ENCODE data around the gene MYLK.

Gene MYLK

GRCh38 chr3:123872621-123873020 is 11.5 kb downstream of the MYLK start:
- H3K27ac ChIP-seq (replicated peaks), result no peak overlapping the region
- no peak overlapping the region for H3K4me3 ChIP-seq (replicated peaks; ENCODE audit: insufficient read depth, low read length)
- H3K27me3 ChIP-seq (ENCODE audit: insufficient read depth, poor library complexity, severe bottlenecking), result peaks cover 11% of the 10 kb centered on the region
- no peak for DNase-seq (ENCODE audit: low read depth in 1 of 2, low spot score in 1 of 2)
- TF ChIP-seq GABPA (IDR thresholded peaks at IDR 0.05; ENCODE audit: low read depth) (no peak), CTCF (IDR thresholded peaks at IDR 0.05; ENCODE audit: insufficient read depth, low read length) (no peak), SPI1 (IDR thresholded peaks at IDR 0.05; ENCODE audit: borderline replicate concordance, low read depth) (no peak), POLR2AphosphoS5 (IDR thresholded peaks at IDR 0.05; ENCODE audit: low read depth) (no peak)
- TF ChIP-seq, protein P1, sequence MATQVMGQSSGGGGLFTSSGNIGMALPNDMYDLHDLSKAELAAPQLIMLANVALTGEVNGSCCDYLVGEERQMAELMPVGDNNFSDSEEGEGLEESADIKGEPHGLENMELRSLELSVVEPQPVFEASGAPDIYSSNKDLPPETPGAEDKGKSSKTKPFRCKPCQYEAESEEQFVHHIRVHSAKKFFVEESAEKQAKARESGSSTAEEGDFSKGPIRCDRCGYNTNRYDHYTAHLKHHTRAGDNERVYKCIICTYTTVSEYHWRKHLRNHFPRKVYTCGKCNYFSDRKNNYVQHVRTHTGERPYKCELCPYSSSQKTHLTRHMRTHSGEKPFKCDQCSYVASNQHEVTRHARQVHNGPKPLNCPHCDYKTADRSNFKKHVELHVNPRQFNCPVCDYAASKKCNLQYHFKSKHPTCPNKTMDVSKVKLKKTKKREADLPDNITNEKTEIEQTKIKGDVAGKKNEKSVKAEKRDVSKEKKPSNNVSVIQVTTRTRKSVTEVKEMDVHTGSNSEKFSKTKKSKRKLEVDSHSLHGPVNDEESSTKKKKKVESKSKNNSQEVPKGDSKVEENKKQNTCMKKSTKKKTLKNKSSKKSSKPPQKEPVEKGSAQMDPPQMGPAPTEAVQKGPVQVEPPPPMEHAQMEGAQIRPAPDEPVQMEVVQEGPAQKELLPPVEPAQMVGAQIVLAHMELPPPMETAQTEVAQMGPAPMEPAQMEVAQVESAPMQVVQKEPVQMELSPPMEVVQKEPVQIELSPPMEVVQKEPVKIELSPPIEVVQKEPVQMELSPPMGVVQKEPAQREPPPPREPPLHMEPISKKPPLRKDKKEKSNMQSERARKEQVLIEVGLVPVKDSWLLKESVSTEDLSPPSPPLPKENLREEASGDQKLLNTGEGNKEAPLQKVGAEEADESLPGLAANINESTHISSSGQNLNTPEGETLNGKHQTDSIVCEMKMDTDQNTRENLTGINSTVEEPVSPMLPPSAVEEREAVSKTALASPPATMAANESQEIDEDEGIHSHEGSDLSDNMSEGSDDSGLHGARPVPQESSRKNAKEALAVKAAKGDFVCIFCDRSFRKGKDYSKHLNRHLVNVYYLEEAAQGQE (IDR thresholded peaks at IDR 0.05; ENCODE audit: insufficient replicate concordance, low read depth), result no peak

GRCh38 chr3:123871946-123872345 is 12.2 kb downstream of the MYLK start:
- Histone ChIP-seq H3K4me3 (replicated peaks; ENCODE audit: insufficient read depth, low read length) (no peak overlapping the region), H3K27ac (replicated peaks) (no peak overlapping the region), H3K27me3 (ENCODE audit: insufficient read depth, poor library complexity, severe bottlenecking) (peaks cover 11% of the 10 kb centered on the region)
- TF ChIP-seq SPI1 (IDR thresholded peaks at IDR 0.05; ENCODE audit: borderline replicate concordance, low read depth) (no peak), GABPA (IDR thresholded peaks at IDR 0.05; ENCODE audit: low read depth) (no peak), POLR2AphosphoS5 (IDR thresholded peaks at IDR 0.05; ENCODE audit: low read depth) (no peak), CTCF (IDR thresholded peaks at IDR 0.05; ENCODE audit: insufficient read depth, low read length) (no peak)
- TF ChIP-seq, protein P1 (IDR thresholded peaks at IDR 0.05; ENCODE audit: insufficient replicate concordance, low read depth), result no peak
- no peak for DNase-seq (ENCODE audit: low read depth in 1 of 2, low spot score in 1 of 2)

DNA sequence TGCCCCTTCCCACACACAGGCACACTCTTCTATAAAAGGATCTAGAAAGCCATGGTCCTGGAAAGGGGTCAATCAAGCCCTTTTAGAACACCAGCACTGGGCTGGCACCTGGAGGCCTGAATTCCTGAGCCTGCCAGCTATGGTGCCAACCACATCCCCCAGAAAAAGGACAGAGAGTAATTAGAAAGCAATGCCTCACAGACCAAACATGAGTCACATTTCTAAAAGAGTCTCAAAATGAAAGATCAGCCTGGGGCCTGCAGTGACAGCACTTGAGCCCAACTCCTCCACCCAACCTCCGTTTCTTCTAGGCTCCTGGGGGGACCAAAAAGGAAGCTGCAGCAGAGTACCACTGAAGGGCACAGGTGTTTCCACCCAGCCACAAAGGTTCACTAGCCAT is 14.1 kb downstream of the MYLK start:
- H3K27ac ChIP-seq (replicated peaks), result no peak overlapping the region
- DNase-seq (ENCODE audit: low read depth in 1 of 2, low spot score in 1 of 2), result no peak
- TF ChIP-seq CTCF (IDR thresholded peaks at IDR 0.05; ENCODE audit: insufficient read depth, low read length), result no peak
- no peak for TF ChIP-seq GABPA (IDR thresholded peaks at IDR 0.05; ENCODE audit: low read depth)
- TF ChIP-seq, protein P1 (IDR thresholded peaks at IDR 0.05; ENCODE audit: insufficient replicate concordance, low read depth), result no peak
- no peak for TF ChIP-seq POLR2AphosphoS5 (IDR thresholded peaks at IDR 0.05; ENCODE audit: low read depth)
- no peak for TF ChIP-seq SPI1 (IDR thresholded peaks at IDR 0.05; ENCODE audit: borderline replicate concordance, low read depth)
- peaks cover 7% of the 10 kb centered on the region for H3K27me3 ChIP-seq (ENCODE audit: insufficient read depth, poor library complexity, severe bottlenecking)
- no peak overlapping the region for H3K4me3 ChIP-seq (replicated peaks; ENCODE audit: insufficient read depth, low read length)

Data from HL-60 (cell line).